SK-N-SH (cell line): Measurements from ENCODE around the gene TUT4. TPM values are rescaled to one million over a fixed set of nuclear protein-coding genes. Genes with fewer than 3 reads are reported as not detected.

Source experiments
- CTCF ChIA-PET: fragments of 300-600, 350-600 bp; formaldehyde crosslinking; extraction: SDS; loops from one replicate; lab custom pipeline; 2021; lab: Yijun Ruan, JAX
- POLR2A ChIA-PET: fragments of 350-600 bp; sonication (Branson Sonifier 250); formaldehyde crosslinking; extraction: SDS; loops from one replicate; lab custom pipeline; 2020; ENCODE audit warnings: antibody characterized with exemption, inconsistent platforms; lab: Yijun Ruan, JAX
- DNase-seq: peaks from one replicate; pipeline ENCODE4 v3.0.0; 2012
- H2AFZ ChIP-seq: fragments of 200-600 bp; sonication (generic); 2 replicates; pipeline ENCODE4 v1.8.1; 2016; ENCODE audit warnings: antibody characterized with exemption, mild to moderate bottlenecking, low read depth
- H3F3A ChIP-seq: fragments of 200-600 bp; sonication (generic); replicated peaks from 2 replicates; pipeline ENCODE3; 2016; ENCODE audit warnings: antibody characterized with exemption, mild to moderate bottlenecking; ENCODE audit not compliant: insufficient read depth
- H3K27ac ChIP-seq, 2 experiments: fragments of 200-500 bp in 1 of 2; fragments of 200-600 bp in 1 of 2; sonication (Bioruptor generic) in 1 of 2; sonication (generic), shearing (Covaris generic) in 1 of 2; 2 replicates each; pipeline versions ENCODE4 v1.5.1 to v1.6.1; 2014 to 2016; ENCODE audit warnings: low read depth in 2 of 2, inconsistent platforms in 1 of 2, low read length in 1 of 2, mild to moderate bottlenecking in 1 of 2, mixed read lengths in 1 of 2
- H3K27me3 ChIP-seq: fragments of 200-600 bp; sonication (generic), shearing (Covaris generic); 2 replicates; pipeline ENCODE4 v1.6.1; 2016; ENCODE audit warnings: mixed run types; ENCODE audit not compliant: insufficient read depth
- H3K36me3 ChIP-seq, 2 experiments: fragments of 200-500 bp in 1 of 2; fragments of 200-600 bp in 1 of 2; sonication (Bioruptor generic) in 1 of 2; sonication (generic) in 1 of 2; replicated peaks in 1 of 2; 2 replicates each; pipeline versions ENCODE3 to v1.5.1; 2014 to 2016; ENCODE audit warnings: low read length in 1 of 2, mild to moderate bottlenecking in 1 of 2; ENCODE audit not compliant: insufficient read depth in 2 of 2, control insufficient read depth in 1 of 2
- H3K4me1 ChIP-seq, 2 experiments: fragments of 200-500 bp in 1 of 2; fragments of 200-600 bp in 1 of 2; sonication (Bioruptor generic) in 1 of 2; sonication (generic), shearing (Covaris generic) in 1 of 2; 2 replicates each; pipeline versions ENCODE4 v1.5.1 to v1.6.1; 2014 to 2016; ENCODE audit warnings: low read depth in 1 of 2, low read length in 1 of 2, mixed run types in 1 of 2; ENCODE audit not compliant: insufficient read depth in 2 of 2, control insufficient read depth in 1 of 2
- H3K4me2 ChIP-seq: fragments of 200-600 bp; sonication (generic), shearing (Covaris generic); 2 replicates; pipeline ENCODE4 v1.6.1; 2017; ENCODE audit warnings: mixed run types
- H3K4me3 ChIP-seq, 2 experiments: fragments of 200-500 bp in 1 of 2; fragments of 200-600 bp in 1 of 2; sonication (Bioruptor generic) in 1 of 2; sonication (generic), shearing (Covaris generic) in 1 of 2; 2 replicates each; pipeline versions ENCODE4 v1.5.1 to v1.8.1; 2014 to 2016; ENCODE audit warnings: low read depth in 2 of 2, inconsistent platforms in 1 of 2, low read length in 1 of 2, mild to moderate bottlenecking in 1 of 2, mixed read lengths in 1 of 2, moderate library complexity in 1 of 2
- H3K79me2 ChIP-seq: fragments of 200-600 bp; sonication (generic); 2 replicates; pipeline ENCODE4 v1.8.1; 2017; ENCODE audit warnings: mild to moderate bottlenecking; ENCODE audit not compliant: insufficient read depth
- H3K9ac ChIP-seq: fragments of 200-600 bp; sonication (generic); 2 replicates; pipeline ENCODE4 v1.6.1; 2017; ENCODE audit warnings: mixed run types
- H3K9me2 ChIP-seq: fragments of 200-600 bp; sonication (generic); 2 replicates; pipeline ENCODE4 v1.6.1; 2017; ENCODE audit warnings: mixed run types
- H3K9me3 ChIP-seq: fragments of 200-600 bp; sonication (generic); 2 replicates; pipeline ENCODE4 v1.6.1; 2017; ENCODE audit warnings: mixed run types, mild to moderate bottlenecking, moderate library complexity
- H4K20me1 ChIP-seq: fragments of 200-600 bp; sonication (generic); 2 replicates; pipeline ENCODE4 v1.6.1; 2017; ENCODE audit warnings: mild to moderate bottlenecking, mixed run types; ENCODE audit not compliant: insufficient read depth
- ELF1 ChIP-seq: IDR thresholded peaks from 2 replicates; pipeline ENCODE4 v1.4.0; 2012
- EZH2phosphoT487 ChIP-seq: fragments of 200-600 bp; sonication (generic); IDR thresholded peaks from 2 replicates; pipeline ENCODE4 v1.6.1; 2017; ENCODE audit warnings: low read depth, mixed run types, mild to moderate bottlenecking, antibody characterized with exemption, moderate library complexity, borderline replicate concordance
- FOSL2 ChIP-seq: IDR thresholded peaks from 2 replicates; pipeline ENCODE4 v1.4.0; 2012; ENCODE audit warnings: low read depth, mild to moderate bottlenecking, moderate library complexity, borderline replicate concordance
- FOXM1 ChIP-seq: IDR thresholded peaks from 2 replicates; pipeline ENCODE4 v1.4.0; 2012; ENCODE audit warnings: low read depth, mild to moderate bottlenecking
- GABPA ChIP-seq: IDR thresholded peaks from 2 replicates; pipeline ENCODE4 v1.4.0; 2012; ENCODE audit warnings: low read depth, mild to moderate bottlenecking
- JUND ChIP-seq: IDR thresholded peaks from 2 replicates; pipeline ENCODE4 v1.4.0; 2012
- MEF2A ChIP-seq: IDR thresholded peaks from 2 replicates; pipeline ENCODE4 v1.4.0; 2012; ENCODE audit warnings: low read depth, borderline replicate concordance
- NFIC ChIP-seq: IDR thresholded peaks from 2 replicates; pipeline ENCODE4 v1.4.0; 2012; ENCODE audit warnings: borderline replicate concordance
- NRF1 ChIP-seq: IDR thresholded peaks from 2 replicates; pipeline ENCODE4 v1.6.1; 2012; ENCODE audit warnings: low read depth, mild to moderate bottlenecking, low read length
- RCOR1 ChIP-seq: fragments of 150-350 bp; IDR thresholded peaks from 2 replicates; pipeline ENCODE4 v1.6.1; 2017; ENCODE audit warnings: antibody characterized with exemption, low read length
- RFX5 ChIP-seq: IDR thresholded peaks from 2 replicates; pipeline ENCODE4 v1.6.1; 2012; ENCODE audit warnings: mild to moderate bottlenecking, improper control_type of control experiment, low read length
- SIN3A ChIP-seq: IDR thresholded peaks from 2 replicates; pipeline ENCODE4 v1.6.1; 2012; ENCODE audit warnings: low read depth, mild to moderate bottlenecking, low read length, moderate library complexity, borderline replicate concordance
- SMC3 ChIP-seq: IDR thresholded peaks from 2 replicates; pipeline ENCODE4 v1.6.1; 2012; ENCODE audit warnings: low read depth, low read length, improper control_type of control experiment
- TAF1 ChIP-seq: IDR thresholded peaks from 2 replicates; pipeline ENCODE4 v1.6.1; 2012; ENCODE audit warnings: low read depth, mild to moderate bottlenecking, low read length, moderate library complexity, borderline replicate concordance
- TCF12 ChIP-seq: IDR thresholded peaks from 2 replicates; pipeline ENCODE4 v1.4.0; 2012
- TEAD4 ChIP-seq: IDR thresholded peaks from 2 replicates; pipeline ENCODE4 v1.4.0; 2012; ENCODE audit warnings: mild to moderate bottlenecking, borderline replicate concordance; ENCODE audit not compliant: insufficient read depth
- YY1 ChIP-seq: IDR thresholded peaks from 2 replicates; pipeline ENCODE4 v1.4.0; 2012; ENCODE audit warnings: low read depth, mild to moderate bottlenecking
- WGBS: methylation state at CpG from one replicate; pipeline ENCODE4 v1.1.6; 2017; ENCODE audit warnings: low lambda C conversion rate; 5-methylcytosine and 5-hydroxymethylcytosine counted together
- polyA plus RNA-seq, 3 experiments: library from polyadenylated mRNA; depleted of rRNA; stranded (reverse); fragments of >200 nt; gene quantifications; 2 replicates each; pipeline ENCODE4 v1.2.3, GENCODE V29; 2012
- TF ChIP-seq, protein P1 (sequence below): IDR thresholded peaks from 2 replicates; pipeline ENCODE4 v1.4.0; 2012; ENCODE audit warnings: low read depth, borderline replicate concordance
- TF ChIP-seq, protein P2 (sequence below): IDR thresholded peaks from 2 replicates; pipeline ENCODE4 v1.4.0; 2012; ENCODE audit warnings: low read depth, borderline replicate concordance
- TF ChIP-seq, protein P3 (sequence below): IDR thresholded peaks from 2 replicates; pipeline ENCODE4 v1.6.1; 2012; ENCODE audit warnings: mild to moderate bottlenecking, low read depth, low read length, moderate library complexity
- TF ChIP-seq, protein P4 (sequence below): fragments of 200-600 bp; sonication (generic); IDR thresholded peaks from 2 replicates; pipeline ENCODE4 v1.6.1; 2017; ENCODE audit warnings: antibody characterized with exemption, mild to moderate bottlenecking, moderate library complexity
- TF ChIP-seq, protein P5 (sequence below): IDR thresholded peaks from 2 replicates; pipeline ENCODE4; 2012

TUT4 gene
- polyA plus RNA-seq, 1 of the 3 experiments (the other 2 are of a cell fraction) = 28.3 TPM

DNA sequence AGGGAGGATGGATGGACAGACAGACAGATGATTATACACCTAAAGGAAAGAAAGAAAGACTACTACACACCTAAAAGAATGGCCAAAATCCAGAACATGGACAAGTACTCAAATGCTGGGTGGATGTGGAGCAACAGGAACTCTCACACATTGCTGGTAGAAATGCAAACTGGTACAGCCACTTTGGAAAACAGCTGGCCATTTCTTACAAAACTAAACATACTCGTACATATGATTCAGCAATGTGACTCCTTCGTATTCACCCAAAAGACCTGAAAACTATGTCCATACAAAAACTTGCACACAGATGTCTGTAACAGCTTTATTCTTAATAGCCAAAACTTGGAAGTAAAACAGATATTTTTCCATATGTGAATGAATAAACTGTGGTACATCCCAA, 97.2 kb downstream of the TUT4 start (continued):
- TF ChIP-seq, protein P1, sequence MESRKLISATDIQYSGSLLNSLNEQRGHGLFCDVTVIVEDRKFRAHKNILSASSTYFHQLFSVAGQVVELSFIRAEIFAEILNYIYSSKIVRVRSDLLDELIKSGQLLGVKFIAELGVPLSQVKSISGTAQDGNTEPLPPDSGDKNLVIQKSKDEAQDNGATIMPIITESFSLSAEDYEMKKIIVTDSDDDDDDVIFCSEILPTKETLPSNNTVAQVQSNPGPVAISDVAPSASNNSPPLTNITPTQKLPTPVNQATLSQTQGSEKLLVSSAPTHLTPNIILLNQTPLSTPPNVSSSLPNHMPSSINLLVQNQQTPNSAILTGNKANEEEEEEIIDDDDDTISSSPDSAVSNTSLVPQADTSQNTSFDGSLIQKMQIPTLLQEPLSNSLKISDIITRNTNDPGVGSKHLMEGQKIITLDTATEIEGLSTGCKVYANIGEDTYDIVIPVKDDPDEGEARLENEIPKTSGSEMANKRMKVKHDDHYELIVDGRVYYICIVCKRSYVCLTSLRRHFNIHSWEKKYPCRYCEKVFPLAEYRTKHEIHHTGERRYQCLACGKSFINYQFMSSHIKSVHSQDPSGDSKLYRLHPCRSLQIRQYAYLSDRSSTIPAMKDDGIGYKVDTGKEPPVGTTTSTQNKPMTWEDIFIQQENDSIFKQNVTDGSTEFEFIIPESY = no peak
- TF ChIP-seq FOSL2 (no peak), TAF1 (no peak), YY1 (no peak), SIN3A (no peak)
- TF ChIP-seq, all 33 proteins: peak for 0

DNA sequence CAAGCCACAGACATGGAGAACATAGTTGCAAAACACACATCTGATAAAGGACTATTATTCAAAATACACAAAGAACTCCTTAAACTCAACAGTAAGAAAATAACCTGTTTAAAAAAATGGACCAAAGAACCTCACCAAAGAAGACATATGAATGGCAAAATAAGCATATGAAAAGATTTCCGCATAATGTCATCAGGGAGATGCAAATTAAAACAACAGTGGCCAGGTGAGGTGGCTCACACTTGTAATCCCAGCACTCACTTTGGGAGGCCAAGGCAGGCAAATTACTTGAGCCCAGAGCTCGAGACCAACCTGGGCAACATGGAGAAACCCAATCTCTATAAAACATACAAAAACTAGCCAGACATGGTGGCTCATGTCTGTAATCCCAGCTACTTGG, 98.1 kb downstream of the TUT4 start:
- Histone ChIP-seq H3K79me2 (no peaks in the 10 kb centered on the region), H3K9me2 (no peaks in the 10 kb centered on the region), H3K4me1 (no peaks in the 10 kb centered on the region), H3K4me2 (no peak overlapping the region)
- DNase-seq = no peak
- TF ChIP-seq FOXM1 = no peak
- TF ChIP-seq, protein P2, sequence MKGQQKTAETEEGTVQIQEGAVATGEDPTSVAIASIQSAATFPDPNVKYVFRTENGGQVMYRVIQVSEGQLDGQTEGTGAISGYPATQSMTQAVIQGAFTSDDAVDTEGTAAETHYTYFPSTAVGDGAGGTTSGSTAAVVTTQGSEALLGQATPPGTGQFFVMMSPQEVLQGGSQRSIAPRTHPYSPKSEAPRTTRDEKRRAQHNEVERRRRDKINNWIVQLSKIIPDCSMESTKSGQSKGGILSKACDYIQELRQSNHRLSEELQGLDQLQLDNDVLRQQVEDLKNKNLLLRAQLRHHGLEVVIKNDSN = no peak
- no peak for TF ChIP-seq RCOR1
- TF ChIP-seq EZH2phosphoT487 = no peak
- TF ChIP-seq MEF2A = no peak
- TF ChIP-seq RFX5 = no peak
- TF ChIP-seq, protein P3, sequence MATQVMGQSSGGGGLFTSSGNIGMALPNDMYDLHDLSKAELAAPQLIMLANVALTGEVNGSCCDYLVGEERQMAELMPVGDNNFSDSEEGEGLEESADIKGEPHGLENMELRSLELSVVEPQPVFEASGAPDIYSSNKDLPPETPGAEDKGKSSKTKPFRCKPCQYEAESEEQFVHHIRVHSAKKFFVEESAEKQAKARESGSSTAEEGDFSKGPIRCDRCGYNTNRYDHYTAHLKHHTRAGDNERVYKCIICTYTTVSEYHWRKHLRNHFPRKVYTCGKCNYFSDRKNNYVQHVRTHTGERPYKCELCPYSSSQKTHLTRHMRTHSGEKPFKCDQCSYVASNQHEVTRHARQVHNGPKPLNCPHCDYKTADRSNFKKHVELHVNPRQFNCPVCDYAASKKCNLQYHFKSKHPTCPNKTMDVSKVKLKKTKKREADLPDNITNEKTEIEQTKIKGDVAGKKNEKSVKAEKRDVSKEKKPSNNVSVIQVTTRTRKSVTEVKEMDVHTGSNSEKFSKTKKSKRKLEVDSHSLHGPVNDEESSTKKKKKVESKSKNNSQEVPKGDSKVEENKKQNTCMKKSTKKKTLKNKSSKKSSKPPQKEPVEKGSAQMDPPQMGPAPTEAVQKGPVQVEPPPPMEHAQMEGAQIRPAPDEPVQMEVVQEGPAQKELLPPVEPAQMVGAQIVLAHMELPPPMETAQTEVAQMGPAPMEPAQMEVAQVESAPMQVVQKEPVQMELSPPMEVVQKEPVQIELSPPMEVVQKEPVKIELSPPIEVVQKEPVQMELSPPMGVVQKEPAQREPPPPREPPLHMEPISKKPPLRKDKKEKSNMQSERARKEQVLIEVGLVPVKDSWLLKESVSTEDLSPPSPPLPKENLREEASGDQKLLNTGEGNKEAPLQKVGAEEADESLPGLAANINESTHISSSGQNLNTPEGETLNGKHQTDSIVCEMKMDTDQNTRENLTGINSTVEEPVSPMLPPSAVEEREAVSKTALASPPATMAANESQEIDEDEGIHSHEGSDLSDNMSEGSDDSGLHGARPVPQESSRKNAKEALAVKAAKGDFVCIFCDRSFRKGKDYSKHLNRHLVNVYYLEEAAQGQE = no peak
- TF ChIP-seq TCF12 = no peak
- TF ChIP-seq, protein P4, sequence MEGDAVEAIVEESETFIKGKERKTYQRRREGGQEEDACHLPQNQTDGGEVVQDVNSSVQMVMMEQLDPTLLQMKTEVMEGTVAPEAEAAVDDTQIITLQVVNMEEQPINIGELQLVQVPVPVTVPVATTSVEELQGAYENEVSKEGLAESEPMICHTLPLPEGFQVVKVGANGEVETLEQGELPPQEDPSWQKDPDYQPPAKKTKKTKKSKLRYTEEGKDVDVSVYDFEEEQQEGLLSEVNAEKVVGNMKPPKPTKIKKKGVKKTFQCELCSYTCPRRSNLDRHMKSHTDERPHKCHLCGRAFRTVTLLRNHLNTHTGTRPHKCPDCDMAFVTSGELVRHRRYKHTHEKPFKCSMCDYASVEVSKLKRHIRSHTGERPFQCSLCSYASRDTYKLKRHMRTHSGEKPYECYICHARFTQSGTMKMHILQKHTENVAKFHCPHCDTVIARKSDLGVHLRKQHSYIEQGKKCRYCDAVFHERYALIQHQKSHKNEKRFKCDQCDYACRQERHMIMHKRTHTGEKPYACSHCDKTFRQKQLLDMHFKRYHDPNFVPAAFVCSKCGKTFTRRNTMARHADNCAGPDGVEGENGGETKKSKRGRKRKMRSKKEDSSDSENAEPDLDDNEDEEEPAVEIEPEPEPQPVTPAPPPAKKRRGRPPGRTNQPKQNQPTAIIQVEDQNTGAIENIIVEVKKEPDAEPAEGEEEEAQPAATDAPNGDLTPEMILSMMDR = no peak
- no peak for TF ChIP-seq ELF1
- TF ChIP-seq, protein P5, sequence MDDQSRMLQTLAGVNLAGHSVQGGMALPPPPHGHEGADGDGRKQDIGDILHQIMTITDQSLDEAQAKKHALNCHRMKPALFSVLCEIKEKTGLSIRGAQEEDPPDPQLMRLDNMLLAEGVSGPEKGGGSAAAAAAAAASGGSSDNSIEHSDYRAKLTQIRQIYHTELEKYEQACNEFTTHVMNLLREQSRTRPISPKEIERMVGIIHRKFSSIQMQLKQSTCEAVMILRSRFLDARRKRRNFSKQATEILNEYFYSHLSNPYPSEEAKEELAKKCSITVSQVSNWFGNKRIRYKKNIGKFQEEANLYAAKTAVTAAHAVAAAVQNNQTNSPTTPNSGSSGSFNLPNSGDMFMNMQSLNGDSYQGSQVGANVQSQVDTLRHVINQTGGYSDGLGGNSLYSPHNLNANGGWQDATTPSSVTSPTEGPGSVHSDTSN = no peak
- no peak for TF ChIP-seq NFIC
- no peak for TF ChIP-seq TEAD4
- TF ChIP-seq NRF1 = no peak
- no peak for TF ChIP-seq SIN3A
- no peak for TF ChIP-seq JUND
- no peak for TF ChIP-seq SMC3
- TF ChIP-seq, protein P1 = no peak
- no peak for TF ChIP-seq GABPA
- TF ChIP-seq, all 33 proteins: peak for 0
- ChIA-PET CTCF (no interaction called here), POLR2A (no interaction called here)
- peaks cover 3 to 13% of the 10 kb centered on the region in 2 experiments for H3K36me3 ChIP-seq
- H3K4me3 ChIP-seq = no peak overlapping the region
- no peaks in the 10 kb centered on the region for H4K20me1 ChIP-seq
- no peaks in the 10 kb centered on the region for H3K9me3 ChIP-seq
- H2AFZ ChIP-seq = no peak overlapping the region
- H3F3A ChIP-seq = no peaks in the 10 kb centered on the region
- H3K27me3 ChIP-seq = no peaks in the 10 kb centered on the region
- 100% methylated on average over 2 of the region's 2 CpGs for WGBS
- no peak overlapping the region for H3K9ac ChIP-seq
- no peak overlapping the region for H3K27ac ChIP-seq
